Hindlimb muscle (tissue), 1 donor: Measurements from ENCODE around the gene ABHD18. TPM values are rescaled to one million over a fixed set of nuclear protein-coding genes. Genes with fewer than 3 reads are reported as not detected.
A peak's percentile ranks its signal among the peaks of the same experiment; 100 is the strongest.
"Not testable (repeated sequence)": the region's sequence is repeated elsewhere in the genome, so short reads cannot be mapped to it uniquely, and the experiment has no call there.

Source experiments
- DNase-seq: peaks from one replicate; pipeline ENCODE4 v3.0.0-alpha.2; 2013
- polyA plus RNA-seq: library from polyadenylated mRNA; unstranded; fragments of 120-200 nt; gene quantifications from one replicate; pipeline ENCODE4 v1.2.1, GENCODE V29; 2013; ENCODE audit not compliant: insufficient read length

The ABHD18 gene
- polyA plus RNA-seq: 15.3 TPM

GRCh38 chr4:127965062-127965802 lies at the start of gene ABHD18, which contains the start of gene MFSD8:
ABHD18 (plus strand) TSS chr4:127965406; CDS start chr4:127982956, 17,550 bp downstream.
MFSD8 (minus strand) TSS chr4:127965173; CDS start chr4:127965133, 40 bp downstream.
- DNase-seq: peak; percentile 97

GRCh38 chr4:127916512-127916911 lies 48.7 kb upstream of the ABHD18 start:
- DNase-seq: no peak

- DNase-seq: no peak
Observed at GRCh38 chr4:127917151-127917550, 48.1 kb upstream of the ABHD18 start.

- no peak for DNase-seq
Observed at GRCh38 chr4:127920521-127920920, 44.7 kb upstream of the ABHD18 start.

GRCh38 chr4:127922226-127922625 lies 43.0 kb upstream of the ABHD18 start:
- no peak for DNase-seq

GRCh38 chr4:127925720-127926119 lies 39.5 kb upstream of the ABHD18 start:
- not testable (repeated sequence) for DNase-seq

- DNase-seq: no peak
Observed at GRCh38 chr4:127930175-127930574, 35.0 kb upstream of the ABHD18 start.

GRCh38 chr4:127931836-127932235 lies 33.4 kb upstream of the ABHD18 start:
- not testable (repeated sequence) for DNase-seq

GRCh38 chr4:127936974-127937373 lies 28.2 kb upstream of the ABHD18 start:
- no peak for DNase-seq

- no peak for DNase-seq
Observed at GRCh38 chr4:127957105-127957504, 8.1 kb upstream of the ABHD18 start.

- DNase-seq: no peak
Observed at GRCh38 chr4:127959794-127960193, 5.4 kb upstream of the ABHD18 start.

- not testable (repeated sequence) for DNase-seq
Observed at GRCh38 chr4:127963633-127964398, 1.4 kb upstream of the ABHD18 start.

- DNase-seq: not testable (repeated sequence)
Observed at GRCh38 chr4:127964426-127965061, 662 bp upstream of the ABHD18 start.

GRCh38 chr4:127965803-127966175 lies 583 bp downstream of the ABHD18 start:
- DNase-seq: no peak

- no peak for DNase-seq
Observed at GRCh38 chr4:127967141-127967775, 2.1 kb downstream of the ABHD18 start.

- DNase-seq: no peak
Observed at GRCh38 chr4:127968586-127968985, 3.4 kb downstream of the ABHD18 start.

- not testable (repeated sequence) for DNase-seq
Observed at GRCh38 chr4:127970925-127971324, 5.7 kb downstream of the ABHD18 start.

- DNase-seq: no peak
Observed at GRCh38 chr4:127975121-127975770, 10.0 kb downstream of the ABHD18 start.

GRCh38 chr4:127978930-127979329 lies 13.7 kb downstream of the ABHD18 start:
- no peak for DNase-seq

- DNase-seq: no peak
Observed at GRCh38 chr4:127982445-127982844, 17.2 kb downstream of the ABHD18 start.

GRCh38 chr4:127985989-127986388 lies 20.8 kb downstream of the ABHD18 start:
- no peak for DNase-seq

- no peak for DNase-seq
Observed at GRCh38 chr4:127988638-127989037, 23.4 kb downstream of the ABHD18 start.
